Measurements from ENCODE around the gene ATAT1. TPM values are rescaled to one million over a fixed set of nuclear protein-coding genes. Genes with fewer than 3 reads are reported as not detected.

The ATAT1 gene
- total and polyA plus RNA-seq, 9 of the 15 experiments (the other 6 are each of a cell fraction or from before 2014, with no cell fraction given): 0.65 to 5.8 (median 1.6) TPM

DNA sequence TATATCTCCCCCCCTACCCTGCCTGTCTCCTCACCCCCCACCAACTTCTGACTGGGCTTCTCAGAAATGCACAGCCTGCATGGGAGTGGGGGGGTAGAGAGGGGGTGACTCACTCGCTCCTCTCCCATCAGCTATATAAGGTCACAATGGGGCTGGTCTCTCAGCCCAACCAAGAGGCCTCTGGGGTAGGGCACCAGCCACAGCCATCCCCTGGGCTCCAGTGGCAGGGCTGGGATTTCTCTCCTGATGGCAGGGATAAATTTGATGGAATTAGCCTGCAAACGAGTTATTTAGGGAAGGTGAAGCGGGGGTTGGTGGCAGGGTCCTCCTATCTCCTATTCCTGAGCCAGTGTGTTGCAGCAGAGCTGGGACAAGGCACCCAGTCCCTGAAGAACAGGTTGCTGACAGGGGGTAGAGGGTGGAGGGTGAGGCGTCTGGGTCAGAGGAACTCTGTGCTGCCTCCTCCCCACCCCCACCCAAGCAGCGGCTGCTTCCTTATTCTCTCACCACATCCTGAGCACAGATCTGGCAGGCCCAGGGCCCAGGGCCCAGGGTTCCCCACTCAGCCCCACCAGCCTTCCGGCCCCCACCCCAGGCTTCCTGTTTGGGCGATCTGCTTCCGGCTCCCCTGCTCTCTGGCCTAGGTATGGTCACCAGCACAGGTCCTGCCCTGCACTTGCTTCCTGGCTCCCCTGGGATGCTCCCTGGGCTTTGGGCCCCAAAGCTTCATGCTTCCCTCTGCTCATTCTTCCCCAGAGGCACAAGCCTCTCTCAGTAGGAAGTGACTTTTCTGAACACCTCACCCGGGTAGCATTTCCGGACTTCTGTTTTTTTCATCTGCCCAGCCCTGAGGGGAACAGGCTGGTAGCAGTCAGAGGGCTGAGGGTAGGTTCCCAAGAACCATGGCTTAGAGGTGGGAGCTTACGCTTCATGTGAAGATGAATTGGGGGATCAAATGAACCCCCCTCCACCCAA lies 55.8 kb downstream of the ATAT1 start (continued):
- peak; percentile 99 for TF ChIP-seq ETV5 (CRISPR knock-in tag; IDR thresholded peaks at IDR 0.05; ENCODE audit: low read depth)
- TF ChIP-seq MCM3 (IDR thresholded peaks at IDR 0.05): no peak
- TF ChIP-seq, protein P1, sequence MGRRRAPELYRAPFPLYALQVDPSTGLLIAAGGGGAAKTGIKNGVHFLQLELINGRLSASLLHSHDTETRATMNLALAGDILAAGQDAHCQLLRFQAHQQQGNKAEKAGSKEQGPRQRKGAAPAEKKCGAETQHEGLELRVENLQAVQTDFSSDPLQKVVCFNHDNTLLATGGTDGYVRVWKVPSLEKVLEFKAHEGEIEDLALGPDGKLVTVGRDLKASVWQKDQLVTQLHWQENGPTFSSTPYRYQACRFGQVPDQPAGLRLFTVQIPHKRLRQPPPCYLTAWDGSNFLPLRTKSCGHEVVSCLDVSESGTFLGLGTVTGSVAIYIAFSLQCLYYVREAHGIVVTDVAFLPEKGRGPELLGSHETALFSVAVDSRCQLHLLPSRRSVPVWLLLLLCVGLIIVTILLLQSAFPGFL (CRISPR knock-in tag; IDR thresholded peaks at IDR 0.05): 0 out of 2 replicates have a peak, but pooled peaks have one; percentile 55
- TF ChIP-seq CBX1 (IDR thresholded peaks at IDR 0.05; ENCODE audit: low read depth): peak; percentile 73; the same call in 1 of the 2 replicates
- peak; percentile 20; the same call in 1 of the 2 replicates for TF ChIP-seq EGR1 (conservative IDR thresholded peaks at IDR 0.05)
- TF ChIP-seq, protein P2, sequence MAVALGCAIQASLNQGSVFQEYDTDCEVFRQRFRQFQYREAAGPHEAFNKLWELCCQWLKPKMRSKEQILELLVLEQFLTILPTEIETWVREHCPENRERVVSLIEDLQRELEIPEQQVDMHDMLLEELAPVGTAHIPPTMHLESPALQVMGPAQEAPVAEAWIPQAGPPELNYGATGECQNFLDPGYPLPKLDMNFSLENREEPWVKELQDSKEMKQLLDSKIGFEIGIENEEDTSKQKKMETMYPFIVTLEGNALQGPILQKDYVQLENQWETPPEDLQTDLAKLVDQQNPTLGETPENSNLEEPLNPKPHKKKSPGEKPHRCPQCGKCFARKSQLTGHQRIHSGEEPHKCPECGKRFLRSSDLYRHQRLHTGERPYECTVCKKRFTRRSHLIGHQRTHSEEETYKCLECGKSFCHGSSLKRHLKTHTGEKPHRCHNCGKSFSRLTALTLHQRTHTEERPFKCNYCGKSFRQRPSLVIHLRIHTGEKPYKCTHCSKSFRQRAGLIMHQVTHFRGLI (CRISPR knock-in tag; IDR thresholded peaks at IDR 0.05): peak; percentile 94; the same call in 1 of the 2 replicates
- TF ChIP-seq, protein P3, sequence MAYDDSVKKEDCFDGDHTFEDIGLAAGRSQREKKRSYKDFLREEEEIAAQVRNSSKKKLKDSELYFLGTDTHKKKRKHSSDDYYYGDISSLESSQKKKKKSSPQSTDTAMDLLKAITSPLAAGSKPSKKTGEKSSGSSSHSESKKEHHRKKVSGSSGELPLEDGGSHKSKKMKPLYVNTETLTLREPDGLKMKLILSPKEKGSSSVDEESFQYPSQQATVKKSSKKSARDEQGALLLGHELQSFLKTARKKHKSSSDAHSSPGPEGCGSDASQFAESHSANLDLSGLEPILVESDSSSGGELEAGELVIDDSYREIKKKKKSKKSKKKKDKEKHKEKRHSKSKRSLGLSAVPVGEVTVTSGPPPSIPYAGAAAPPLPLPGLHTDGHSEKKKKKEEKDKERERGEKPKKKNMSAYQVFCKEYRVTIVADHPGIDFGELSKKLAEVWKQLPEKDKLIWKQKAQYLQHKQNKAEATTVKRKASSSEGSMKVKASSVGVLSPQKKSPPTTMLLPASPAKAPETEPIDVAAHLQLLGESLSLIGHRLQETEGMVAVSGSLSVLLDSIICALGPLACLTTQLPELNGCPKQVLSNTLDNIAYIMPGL (CRISPR knock-in tag; IDR thresholded peaks at IDR 0.05): no peak
- TF ChIP-seq ZNF717 (CRISPR knock-in tag; IDR thresholded peaks at IDR 0.05): no peak
- TF ChIP-seq RAD21 (CRISPR knock-in tag; conservative IDR thresholded peaks at IDR 0.05 in 1 of 2, IDR thresholded peaks at IDR 0.05 in 1 of 2): no peak
- TF ChIP-seq POLR2A (conservative IDR thresholded peaks at IDR 0.05): peak; percentile 85
- peak; percentile 81 for TF ChIP-seq HDAC8 (tag; IDR thresholded peaks at IDR 0.05)
- TF ChIP-seq SMC3 (conservative IDR thresholded peaks at IDR 0.05; ENCODE audit: insufficient read depth, low read depth, low read length): peak; percentile 5; the same call in 1 of the 2 replicates
- TF ChIP-seq, protein P4, sequence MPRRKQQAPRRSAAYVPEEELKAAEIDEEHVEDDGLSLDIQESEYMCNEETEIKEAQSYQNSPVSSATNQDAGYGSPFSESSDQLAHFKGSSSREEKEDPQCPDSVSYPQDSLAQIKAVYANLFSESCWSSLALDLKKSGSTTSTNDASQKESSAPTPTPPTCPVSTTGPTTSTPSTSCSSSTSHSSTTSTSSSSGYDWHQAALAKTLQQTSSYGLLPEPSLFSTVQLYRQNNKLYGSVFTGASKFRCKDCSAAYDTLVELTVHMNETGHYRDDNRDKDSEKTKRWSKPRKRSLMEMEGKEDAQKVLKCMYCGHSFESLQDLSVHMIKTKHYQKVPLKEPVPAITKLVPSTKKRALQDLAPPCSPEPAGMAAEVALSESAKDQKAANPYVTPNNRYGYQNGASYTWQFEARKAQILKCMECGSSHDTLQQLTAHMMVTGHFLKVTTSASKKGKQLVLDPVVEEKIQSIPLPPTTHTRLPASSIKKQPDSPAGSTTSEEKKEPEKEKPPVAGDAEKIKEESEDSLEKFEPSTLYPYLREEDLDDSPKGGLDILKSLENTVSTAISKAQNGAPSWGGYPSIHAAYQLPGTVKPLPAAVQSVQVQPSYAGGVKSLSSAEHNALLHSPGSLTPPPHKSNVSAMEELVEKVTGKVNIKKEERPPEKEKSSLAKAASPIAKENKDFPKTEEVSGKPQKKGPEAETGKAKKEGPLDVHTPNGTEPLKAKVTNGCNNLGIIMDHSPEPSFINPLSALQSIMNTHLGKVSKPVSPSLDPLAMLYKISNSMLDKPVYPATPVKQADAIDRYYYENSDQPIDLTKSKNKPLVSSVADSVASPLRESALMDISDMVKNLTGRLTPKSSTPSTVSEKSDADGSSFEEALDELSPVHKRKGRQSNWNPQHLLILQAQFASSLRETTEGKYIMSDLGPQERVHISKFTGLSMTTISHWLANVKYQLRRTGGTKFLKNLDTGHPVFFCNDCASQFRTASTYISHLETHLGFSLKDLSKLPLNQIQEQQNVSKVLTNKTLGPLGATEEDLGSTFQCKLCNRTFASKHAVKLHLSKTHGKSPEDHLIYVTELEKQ (CRISPR knock-in tag; IDR thresholded peaks at IDR 0.05): no peak
- no peak for TF ChIP-seq RBM34 (IDR thresholded peaks at IDR 0.05; ENCODE audit: borderline replicate concordance, insufficient read depth, low read length)
- TF ChIP-seq, protein P5, sequence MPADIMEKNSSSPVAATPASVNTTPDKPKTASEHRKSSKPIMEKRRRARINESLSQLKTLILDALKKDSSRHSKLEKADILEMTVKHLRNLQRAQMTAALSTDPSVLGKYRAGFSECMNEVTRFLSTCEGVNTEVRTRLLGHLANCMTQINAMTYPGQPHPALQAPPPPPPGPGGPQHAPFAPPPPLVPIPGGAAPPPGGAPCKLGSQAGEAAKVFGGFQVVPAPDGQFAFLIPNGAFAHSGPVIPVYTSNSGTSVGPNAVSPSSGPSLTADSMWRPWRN (IDR thresholded peaks at IDR 0.05; ENCODE audit: low read depth): 0 out of 2 replicates have a peak, but pooled peaks have one; percentile 10
- peak; percentile 39; the same call in 1 of the 2 replicates for TF ChIP-seq PHF21A (IDR thresholded peaks at IDR 0.05; ENCODE audit: borderline replicate concordance, low read depth)

Data from K562 (cell line).